ENCODE results near the gene KRT16. TPM values are rescaled to one million over a fixed set of nuclear protein-coding genes. Genes with fewer than 3 reads are reported as not detected.
A peak's percentile ranks its signal among the peaks of the same experiment; 100 is the strongest.
"Not testable (repeated sequence)": the region's sequence is repeated elsewhere in the genome, so short reads cannot be mapped to it uniquely, and the experiment has no call there.

KRT16 gene
- polyA plus RNA-seq, 12 donors = 0.90 to 3.9 (median 1.5) TPM; not detected in 9

DNA sequence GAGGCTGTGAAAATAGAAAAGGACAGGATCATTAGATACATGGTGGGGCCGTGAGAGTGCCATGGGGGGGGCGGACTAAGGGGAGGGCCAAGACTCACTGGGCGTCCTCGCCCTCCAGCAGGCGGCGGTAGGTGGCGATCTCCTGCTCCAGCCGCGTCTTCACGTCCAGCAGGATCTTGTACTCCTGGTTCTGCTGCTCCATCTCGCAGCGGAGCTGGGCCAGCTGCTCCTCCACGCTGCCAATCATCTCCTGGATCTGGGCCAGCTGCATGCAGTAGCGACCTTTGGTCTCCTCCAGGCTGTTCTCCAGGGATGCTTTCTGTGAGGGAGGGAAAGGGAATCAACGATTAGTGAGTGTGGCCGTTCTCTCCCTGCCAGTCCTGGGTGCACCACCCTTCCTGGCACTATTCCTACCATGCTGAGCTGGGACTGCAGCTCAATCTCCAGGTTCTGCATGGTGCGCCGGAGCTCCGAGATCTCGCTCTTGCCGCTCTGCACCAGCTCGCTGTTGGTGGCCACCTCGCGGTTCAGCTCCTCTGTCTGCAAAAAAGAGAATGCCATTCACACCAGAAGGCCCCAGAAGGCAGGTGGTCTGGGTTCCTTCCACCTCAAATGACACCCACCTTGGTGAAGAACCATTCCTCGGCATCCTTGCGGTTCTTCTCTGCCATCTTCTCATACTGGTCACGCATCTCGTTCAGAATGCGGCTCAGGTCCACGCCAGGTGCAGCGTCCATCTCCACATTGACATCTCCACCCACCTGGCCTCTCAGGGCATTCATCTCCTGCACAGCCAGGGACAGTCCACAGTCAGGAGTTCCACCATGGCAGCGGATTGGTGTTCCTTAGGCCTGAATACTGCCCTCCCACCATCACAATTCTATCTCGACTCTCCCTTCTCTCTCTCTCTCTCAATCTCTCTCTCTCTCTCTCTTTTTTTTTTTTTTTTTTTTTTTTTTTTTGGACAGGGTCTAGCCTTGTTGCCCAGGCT lies 29.1 kb downstream of the KRT16 start:
- no peak for DNase-seq

DNA sequence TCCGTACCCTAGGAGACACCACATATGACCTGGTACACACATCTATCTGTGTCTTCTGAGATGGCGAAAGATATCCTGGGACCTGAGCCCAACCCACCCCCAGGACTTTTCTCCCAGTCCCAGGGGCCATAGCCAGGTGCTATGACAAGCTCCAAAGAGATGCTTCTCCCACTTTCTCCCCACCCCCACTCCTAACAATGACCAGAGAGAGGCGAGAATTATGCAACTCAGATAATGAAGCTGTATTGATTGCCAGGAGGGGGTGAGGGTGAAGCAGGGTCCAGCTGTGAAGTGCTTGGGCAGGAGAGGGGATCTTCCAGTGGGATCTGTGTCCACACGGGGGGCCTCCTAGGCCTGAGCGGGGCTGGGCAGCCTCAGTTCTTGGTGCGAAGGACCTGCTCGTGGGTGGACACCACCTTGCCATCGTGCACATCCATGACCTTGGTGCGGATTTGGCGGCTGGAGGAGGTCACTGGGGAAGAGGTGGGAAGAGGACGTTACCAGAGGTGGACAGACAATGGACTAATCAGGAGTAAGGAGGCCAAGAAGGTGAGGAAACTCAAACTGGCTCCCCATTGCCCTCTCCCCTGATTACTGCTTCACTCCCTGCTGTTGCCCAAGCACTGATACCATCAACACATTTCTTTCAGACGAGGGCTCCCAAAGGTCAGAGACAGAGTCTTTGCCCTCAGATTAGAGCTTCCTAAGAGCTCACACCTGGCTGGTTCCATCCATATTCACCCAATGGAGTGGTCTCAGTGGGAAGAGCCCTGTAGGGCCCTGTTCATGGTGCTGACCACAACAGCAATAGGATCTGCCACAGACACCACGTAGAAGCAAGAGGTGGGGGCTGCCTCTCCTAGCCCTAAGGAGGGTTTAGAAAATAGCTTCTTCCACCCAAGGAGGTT lies 30.3 kb downstream of the KRT16 start:
- DNase-seq = not testable (repeated sequence)

DNA sequence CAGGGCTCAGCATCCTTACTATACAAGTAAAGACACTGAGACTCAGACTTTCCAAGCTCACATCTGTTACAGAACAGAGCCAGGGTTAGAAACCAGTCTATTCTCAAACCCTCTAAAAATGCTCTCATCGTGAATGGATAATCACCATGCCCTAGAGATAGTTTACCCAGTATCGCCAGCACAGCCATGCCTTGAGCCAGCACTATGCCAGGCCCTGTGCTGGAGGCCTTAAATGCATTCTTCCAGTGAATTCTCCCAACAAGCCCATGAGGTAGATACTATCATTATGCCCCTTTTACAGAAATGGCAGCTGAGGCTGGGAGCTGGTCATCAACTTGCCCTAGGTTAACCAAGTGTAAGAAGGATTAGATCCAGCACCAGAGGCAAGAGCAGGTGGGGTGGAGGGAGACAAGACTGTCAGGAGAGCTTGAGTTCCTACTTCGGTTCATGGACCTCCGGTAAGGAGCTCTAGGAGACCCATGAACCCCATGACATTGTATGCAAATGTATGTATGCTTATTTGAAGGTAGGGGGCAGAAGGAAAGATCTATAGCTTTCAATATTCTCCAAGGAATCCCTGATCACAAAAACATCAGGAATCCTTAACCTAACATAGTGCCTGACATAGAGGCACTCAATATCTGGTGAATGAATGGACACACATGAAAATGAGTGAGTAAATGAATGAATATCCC lies 31.1 kb downstream of the KRT16 start:
- DNase-seq = no peak

DNA sequence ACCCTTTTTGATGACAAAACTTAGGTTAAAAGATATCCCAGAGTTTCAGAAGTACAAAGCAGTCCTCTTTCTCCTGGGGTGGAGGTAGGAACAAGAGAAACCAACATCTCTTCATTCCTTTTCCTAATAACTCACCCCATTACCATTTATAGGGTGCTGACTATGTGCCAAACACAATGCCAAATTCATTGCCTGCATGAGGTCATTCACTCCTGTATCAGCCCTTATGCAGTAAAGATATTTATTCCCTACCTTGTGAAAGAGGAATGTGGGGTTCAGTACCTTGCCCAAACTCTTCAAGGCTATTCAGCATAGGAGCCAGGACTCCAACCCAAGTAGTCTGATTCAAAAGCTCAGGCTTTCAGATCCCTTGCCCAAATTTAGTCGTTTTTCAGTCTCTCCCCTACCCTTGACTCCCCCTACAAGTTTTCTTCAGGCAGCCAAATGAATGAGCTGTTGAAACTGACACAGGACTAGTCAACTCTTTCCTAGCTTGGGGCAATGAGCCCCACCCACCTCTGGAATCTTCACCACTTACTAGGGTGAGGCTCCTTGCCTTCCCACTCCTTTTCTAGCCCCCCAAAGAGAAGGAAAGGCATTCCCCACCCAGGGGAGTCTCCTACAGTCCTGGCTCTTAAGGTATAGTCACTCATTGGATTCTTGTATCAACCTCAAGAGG lies 31.7 kb downstream of the KRT16 start:
- DNase-seq = no peak

DNA sequence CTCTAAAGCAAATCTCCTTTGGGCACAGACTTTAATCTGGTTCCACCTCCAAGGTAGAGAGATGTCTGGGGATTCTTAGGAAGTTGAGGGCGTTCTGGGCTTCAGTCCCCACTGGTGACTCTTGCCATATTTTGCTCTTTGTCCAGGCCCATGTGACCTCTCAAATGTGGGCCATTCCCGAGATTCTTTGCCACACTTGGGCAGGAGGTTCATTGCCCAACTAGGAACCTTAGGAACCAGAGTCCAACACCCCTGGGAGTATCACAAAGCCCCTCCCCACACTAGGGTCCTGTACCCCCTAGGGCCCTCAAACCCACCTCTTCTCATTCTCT lies 32.4 kb downstream of the KRT16 start:
- no peak for DNase-seq

DNA sequence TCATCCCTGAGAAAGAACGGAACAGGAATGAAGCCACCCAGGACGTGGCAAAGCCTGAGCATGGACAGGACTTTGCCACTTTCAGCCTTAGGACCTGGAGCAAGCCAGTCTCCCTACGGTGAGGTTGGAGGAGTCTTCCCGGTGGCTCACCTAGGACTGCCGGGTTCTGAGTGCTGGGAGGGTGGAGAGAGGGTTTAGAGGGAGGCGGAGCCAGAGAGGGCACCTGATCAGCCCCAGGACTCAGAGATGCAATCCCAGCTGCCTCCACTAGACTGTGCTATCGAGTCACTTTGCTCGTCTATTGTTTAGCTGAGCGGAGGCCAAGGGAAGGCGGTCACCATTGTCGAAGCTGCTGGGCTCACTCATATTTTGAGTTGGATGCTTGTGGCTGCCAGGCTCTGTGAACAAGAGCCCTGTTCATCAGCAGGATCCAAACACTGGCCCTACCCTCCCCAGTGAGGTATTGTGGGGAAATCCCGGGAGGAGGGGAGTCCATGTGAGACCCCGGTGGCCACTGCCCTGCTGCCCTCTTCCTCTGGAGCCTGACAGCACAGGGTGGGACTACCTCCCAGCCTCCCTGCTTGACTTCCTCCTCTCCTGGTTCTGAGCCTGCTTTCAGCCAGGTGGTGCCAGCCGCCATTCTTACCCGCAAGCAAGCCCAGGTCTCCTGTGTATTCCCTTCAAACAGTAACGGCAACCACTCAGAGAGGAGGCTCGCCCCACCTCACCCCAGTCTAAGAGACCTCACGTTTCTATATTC lies 32.9 kb downstream of the KRT16 start:
- peak; percentile 68 for DNase-seq

DNA sequence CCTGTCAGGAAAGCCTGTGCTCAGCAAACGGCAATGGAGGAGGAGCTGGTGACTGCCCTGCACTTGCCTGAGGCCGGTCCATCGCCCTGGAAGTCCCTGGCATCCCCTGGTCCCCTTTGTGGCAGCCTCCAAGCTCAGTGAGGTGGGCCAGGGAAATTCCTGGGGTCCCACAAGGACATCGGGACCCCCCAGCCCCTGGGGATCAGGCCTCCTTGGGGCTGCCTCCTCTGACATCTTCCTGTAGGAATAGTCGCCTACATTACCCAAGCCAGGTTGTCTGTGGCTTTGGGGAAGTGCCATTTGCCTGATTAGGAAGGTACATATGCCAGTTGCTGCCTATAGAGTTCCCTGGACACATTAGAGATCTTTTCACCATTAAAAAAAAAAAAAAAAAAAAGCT lies 33.6 kb downstream of the KRT16 start:
- DNase-seq = no peak

DNA sequence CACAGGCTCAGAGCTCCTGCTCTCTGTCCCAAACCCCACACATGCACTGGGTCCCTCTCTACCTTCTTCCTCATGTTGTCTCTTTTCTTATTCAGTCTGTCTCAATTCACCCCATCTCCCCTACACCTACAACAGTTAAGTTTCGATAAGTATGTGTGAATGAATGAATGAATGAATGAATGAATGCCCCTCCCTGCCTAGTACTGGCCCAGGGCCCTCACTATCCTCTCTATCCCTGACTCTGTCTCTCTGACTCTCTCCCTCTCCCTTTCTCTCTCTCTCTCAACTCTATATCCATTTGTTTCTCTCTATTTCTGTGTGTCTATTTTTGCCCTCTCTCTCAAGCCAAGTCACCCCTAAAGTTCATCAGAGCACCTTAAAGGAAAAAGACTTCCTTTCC lies 34.0 kb downstream of the KRT16 start:
- DNase-seq = no peak

DNA sequence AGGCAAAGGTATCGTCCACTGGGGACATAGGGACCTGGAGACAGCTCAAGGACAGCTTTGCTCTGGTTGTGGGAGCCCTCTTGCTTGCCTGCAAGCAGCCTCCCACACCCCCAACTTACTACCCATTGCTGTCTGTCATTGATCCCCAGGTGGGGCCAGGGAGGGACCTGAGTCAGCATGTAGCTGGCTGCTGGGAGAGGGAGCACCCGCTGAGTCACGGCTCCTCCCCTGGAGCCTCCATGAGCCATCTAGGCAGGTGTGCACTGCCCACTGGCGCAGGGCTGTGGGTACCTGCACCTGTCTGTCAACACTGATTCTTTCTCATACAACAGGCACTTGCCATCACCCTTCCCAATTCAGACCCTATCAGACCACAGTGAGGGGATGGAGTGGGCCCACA lies 35.8 kb downstream of the KRT16 start:
- not testable (repeated sequence) for DNase-seq

DNA sequence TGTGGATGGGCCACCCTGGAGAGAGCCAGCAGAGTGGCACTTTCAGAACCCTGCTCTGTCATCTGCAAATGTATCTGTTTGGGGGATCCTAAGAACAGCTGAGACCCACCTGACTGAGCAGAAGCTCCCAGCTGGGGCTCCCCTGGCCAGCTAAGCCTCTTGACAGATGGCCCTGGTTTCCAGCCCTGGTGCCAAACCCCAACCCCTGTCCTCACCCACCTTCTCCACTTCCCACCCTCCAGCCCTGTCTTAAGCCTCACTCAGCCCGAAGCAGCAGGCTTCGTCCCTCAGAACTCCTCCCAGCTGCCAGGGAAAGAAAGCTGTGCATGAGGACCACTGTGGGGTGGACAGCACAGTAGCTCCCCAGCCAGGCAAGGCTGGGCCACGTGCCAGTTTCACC lies 37.2 kb downstream of the KRT16 start:
- DNase-seq = no peak

DNA sequence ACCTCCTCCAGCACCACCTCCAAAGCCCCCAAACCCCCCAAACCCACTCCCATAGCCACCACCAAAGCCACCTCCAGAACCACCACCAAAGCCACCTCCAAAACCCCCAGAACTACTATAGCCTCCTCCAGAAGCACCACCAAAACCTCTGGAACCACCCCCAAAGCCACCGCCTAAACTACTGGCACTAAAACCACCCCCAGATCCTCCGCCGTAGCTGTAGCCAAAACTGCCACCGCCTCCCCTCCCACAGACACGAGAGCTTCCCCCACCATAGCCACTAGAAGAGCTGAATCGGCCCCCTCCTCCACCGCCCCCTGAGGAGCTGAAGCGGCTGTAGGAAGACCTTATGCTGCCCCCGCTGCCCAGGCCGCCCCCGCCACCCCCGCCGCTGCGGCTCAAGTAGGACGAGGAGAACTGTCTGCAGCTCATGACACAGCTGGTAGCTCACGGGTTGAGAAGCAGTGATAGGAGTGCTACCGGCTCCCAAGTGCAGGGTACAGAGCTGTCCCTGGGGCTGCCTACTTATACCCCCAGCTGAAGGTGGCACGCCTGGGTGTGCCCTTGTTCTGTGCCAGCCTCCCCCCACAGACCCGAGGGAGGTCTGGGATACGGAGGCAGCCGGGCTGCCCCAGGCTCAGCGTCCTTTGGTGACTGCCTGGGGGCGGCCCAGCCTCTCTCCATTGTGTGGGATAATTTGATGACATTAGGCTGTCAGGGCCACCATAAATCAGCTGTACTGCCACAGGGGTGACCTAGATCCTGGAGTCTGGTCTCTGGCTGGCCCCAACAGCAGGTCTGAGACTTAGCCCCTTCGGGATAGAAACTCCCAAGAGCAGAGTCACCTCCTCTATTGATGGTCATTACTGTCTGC lies 40.8 kb downstream of the KRT16 start, which contains the start of gene KRT9:
TSS of gene KRT9 (minus strand) at position 499 of the 874 bp plus-strand sequence. CDS start at position 432, 67 bp downstream.
- DNase-seq = no peak

DNA sequence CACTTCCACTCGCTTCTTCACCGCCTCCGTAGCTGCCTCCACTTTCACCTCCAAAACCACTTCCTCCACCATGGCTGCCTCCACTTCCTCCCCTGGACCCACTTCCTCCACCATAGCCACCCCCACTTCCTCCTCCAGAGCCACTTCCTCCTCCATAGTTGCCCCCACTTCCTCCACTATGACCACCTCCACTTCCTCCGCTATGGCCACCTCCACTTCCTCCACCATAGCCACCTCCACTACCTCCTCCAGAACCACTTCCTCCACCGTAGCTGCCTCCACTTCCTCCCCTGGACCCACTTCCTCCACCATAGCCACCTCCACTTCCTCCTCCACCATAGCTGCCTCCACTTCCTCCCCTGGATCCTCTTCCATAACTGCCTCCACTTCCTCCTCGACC lies 45.2 kb downstream of the KRT16 start:
- DNase-seq = no peak

DNA sequence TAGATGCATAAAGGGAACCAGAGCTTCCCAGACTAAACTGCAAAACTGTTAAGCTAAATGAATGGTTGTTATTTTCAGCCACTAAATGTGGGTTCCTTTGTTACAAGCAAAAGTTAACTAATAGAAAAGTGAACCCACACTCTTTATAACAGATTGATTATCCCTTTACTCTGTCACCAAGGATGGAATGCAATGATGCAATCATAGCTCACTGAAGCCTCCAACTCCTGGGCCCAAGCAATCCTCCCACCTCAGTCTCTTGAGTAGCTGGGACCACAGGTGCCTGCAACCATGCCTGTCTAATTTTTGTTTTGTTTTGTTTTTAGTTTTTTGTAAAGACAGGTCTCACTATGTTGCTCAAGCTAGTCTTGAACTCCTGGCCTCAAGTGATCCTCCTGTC lies 47.2 kb downstream of the KRT16 start:
- no peak for DNase-seq

DNA sequence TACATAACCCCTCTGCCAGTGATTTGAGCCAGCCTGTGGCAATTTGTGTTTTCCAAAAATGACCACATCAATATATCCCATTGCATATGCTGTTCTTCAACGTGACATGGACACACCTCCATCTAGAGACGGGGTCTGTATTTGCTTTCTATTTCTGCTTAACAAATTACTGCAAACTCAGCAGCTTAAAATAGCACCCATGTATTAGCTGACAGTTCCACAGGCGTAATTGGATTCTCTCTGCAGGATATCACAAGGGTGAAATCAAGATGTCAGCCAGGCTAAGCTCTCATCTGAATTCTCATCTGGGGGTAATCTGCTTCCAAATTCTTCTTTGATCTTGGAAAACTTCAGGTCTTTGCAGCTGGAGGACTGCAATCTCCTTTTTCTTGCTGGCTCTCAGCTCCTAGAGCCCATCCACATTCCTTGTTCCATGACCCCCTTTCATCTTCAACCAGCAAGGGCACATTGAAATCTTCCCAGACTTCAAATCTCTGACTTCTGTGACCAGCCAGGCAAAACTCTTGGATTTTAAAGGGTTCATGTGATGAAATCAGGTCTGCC lies 48.9 kb downstream of the KRT16 start:
- no peak for DNase-seq

DNA sequence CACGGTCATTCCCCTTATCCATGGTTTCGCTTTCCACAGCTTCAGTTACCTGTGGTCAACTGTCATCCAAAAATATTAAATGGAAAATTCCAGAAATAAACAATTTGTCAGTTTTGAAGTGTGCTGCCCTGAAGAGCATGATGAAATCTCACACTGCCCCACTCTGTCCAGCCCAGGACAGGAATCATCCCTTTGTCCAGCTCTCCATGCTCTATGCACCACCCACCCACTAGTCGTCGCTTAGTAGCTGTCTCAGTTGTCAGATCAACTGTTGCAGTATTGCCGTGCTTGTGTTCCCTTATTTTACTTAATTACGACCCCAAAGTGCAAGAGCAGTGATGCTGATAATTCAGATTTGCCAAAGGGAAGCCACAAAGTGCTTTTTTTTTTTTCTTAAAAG lies 51.0 kb downstream of the KRT16 start:
- no peak for DNase-seq

Measured in muscle of arm (tissue), 12 donors.